H9 (cell line): ENCODE results near the gene HDGFL3. TPM values are rescaled to one million over a fixed set of nuclear protein-coding genes. Genes with fewer than 3 reads are reported as not detected.

Source experiments
- DNase-seq: peaks from one replicate; pipeline ENCODE4 v3.0.0-alpha.2; 2017
- H2AFZ ChIP-seq: one replicate; pipeline ENCODE4 v1.6.1; 2013; ENCODE audit warnings: mild to moderate bottlenecking, low read length, control low read depth, moderate library complexity
- H2AK5ac ChIP-seq: 2 replicates; pipeline ENCODE4 v1.6.1; 2013; ENCODE audit warnings: low read length, control low read depth, mixed read lengths; ENCODE audit not compliant: insufficient read length
- H2BK120ac ChIP-seq: one replicate; pipeline ENCODE4 v1.6.1; 2013; ENCODE audit warnings: low read depth, mild to moderate bottlenecking, low read length, control low read depth, inconsistent platforms; ENCODE audit not compliant: poor library complexity, severe bottlenecking
- H2BK12ac ChIP-seq: 2 replicates; pipeline ENCODE4 v1.6.1; 2013; ENCODE audit warnings: low read length, control low read depth, mixed read lengths, low read depth; ENCODE audit not compliant: insufficient read length
- H2BK15ac ChIP-seq: 2 replicates; pipeline ENCODE4 v1.6.1; 2013; ENCODE audit warnings: low read depth, low read length, control low read depth
- H2BK20ac ChIP-seq: one replicate; pipeline ENCODE4 v1.6.1; 2013; ENCODE audit warnings: low read depth, mild to moderate bottlenecking, low read length, control low read depth, inconsistent platforms; ENCODE audit not compliant: poor library complexity, severe bottlenecking
- H2BK5ac ChIP-seq: 2 replicates; pipeline ENCODE4 v1.6.1; 2013; ENCODE audit warnings: low read length, control low read depth, mixed read lengths; ENCODE audit not compliant: insufficient read length
- H3K14ac ChIP-seq: 2 replicates; pipeline ENCODE4 v1.6.1; 2013; ENCODE audit warnings: low read length, control low read depth; ENCODE audit not compliant: insufficient read depth
- H3K18ac ChIP-seq: 2 replicates; pipeline ENCODE4 v1.6.1; 2013; ENCODE audit warnings: low read depth, mild to moderate bottlenecking, mixed read lengths, low read length, control low read depth; ENCODE audit not compliant: insufficient read length
- H3K23ac ChIP-seq: 2 replicates; pipeline ENCODE4 v1.6.1; 2013; ENCODE audit warnings: low read length, control low read depth, mixed read lengths, low read depth; ENCODE audit not compliant: insufficient read length
- H3K23me2 ChIP-seq: 2 replicates; pipeline ENCODE4 v1.6.1; 2013; ENCODE audit warnings: low read depth, mild to moderate bottlenecking, mixed read lengths, low read length, control low read depth; ENCODE audit not compliant: insufficient read length, poor library complexity, severe bottlenecking
- H3K27ac ChIP-seq: 2 replicates; pipeline ENCODE4 v1.5.1; 2013; ENCODE audit warnings: low read length, control low read depth, mixed read lengths, low read depth; ENCODE audit not compliant: insufficient read length
- H3K27me3 ChIP-seq: 2 replicates; pipeline ENCODE4 v1.6.1; 2013; ENCODE audit warnings: low read length, control low read depth, inconsistent platforms; ENCODE audit not compliant: insufficient read depth
- H3K4ac ChIP-seq: 2 replicates; pipeline ENCODE4 v1.6.1; 2013; ENCODE audit warnings: low read depth, mild to moderate bottlenecking, control low read depth, inconsistent platforms, low read length, moderate library complexity
- H3K4me1 ChIP-seq: 2 replicates; pipeline ENCODE4 v1.6.1; 2013; ENCODE audit warnings: low read length, control low read depth, inconsistent platforms; ENCODE audit not compliant: insufficient read depth
- H3K4me2 ChIP-seq: 2 replicates; pipeline ENCODE4 v1.6.1; 2013; ENCODE audit warnings: low read length, control low read depth, mixed read lengths; ENCODE audit not compliant: insufficient read length, insufficient read depth
- H3K56ac ChIP-seq: 2 replicates; pipeline ENCODE4 v1.6.1; 2013; ENCODE audit warnings: low read depth, mild to moderate bottlenecking, mixed read lengths, low read length, control low read depth; ENCODE audit not compliant: insufficient read length
- H3K79me1 ChIP-seq: 2 replicates; pipeline ENCODE4 v1.6.1; 2013; ENCODE audit warnings: low read depth, mild to moderate bottlenecking, moderate library complexity, low read length, control low read depth, inconsistent platforms; ENCODE audit not compliant: insufficient read depth, poor library complexity, severe bottlenecking
- H3K79me2 ChIP-seq: 2 replicates; pipeline ENCODE4 v1.6.1; 2013; ENCODE audit warnings: low read length, control low read depth, inconsistent platforms; ENCODE audit not compliant: insufficient read depth
- H3K9ac ChIP-seq: 2 replicates; pipeline ENCODE4 v1.6.1; 2013; ENCODE audit warnings: low read length, control low read depth, mixed read lengths; ENCODE audit not compliant: insufficient read length; ENCODE audit errors: extremely low read depth
- H3K9me3 ChIP-seq: one replicate; pipeline ENCODE4 v1.6.1; 2013; ENCODE audit warnings: low read depth, low read length, inconsistent platforms; ENCODE audit not compliant: control insufficient read depth
- H3T11ph ChIP-seq: one replicate; pipeline ENCODE4 v1.6.1; 2013; ENCODE audit warnings: mild to moderate bottlenecking, low read length, control low read depth, inconsistent platforms
- H4K20me1 ChIP-seq: one replicate; pipeline ENCODE4 v1.6.1; 2013; ENCODE audit not compliant: control insufficient read depth, insufficient read length, insufficient read depth
- H4K5ac ChIP-seq: 2 replicates; pipeline ENCODE4 v1.6.1; 2013; ENCODE audit warnings: low read depth, mild to moderate bottlenecking, mixed read lengths, low read length, control low read depth; ENCODE audit not compliant: insufficient read length
- H4K8ac ChIP-seq: replicated peaks from 2 replicates; pipeline ENCODE4 v1.6.1; 2013; ENCODE audit warnings: low read length, control low read depth, mixed read lengths, low read depth; ENCODE audit not compliant: insufficient read length
- H4K91ac ChIP-seq: 2 replicates; pipeline ENCODE4 v1.6.1; 2013; ENCODE audit warnings: low read depth, mild to moderate bottlenecking, moderate library complexity, mixed read lengths, low read length, control low read depth; ENCODE audit not compliant: insufficient read length
- H3K27ac Mint-ChIP-seq, 3 experiments: 2 replicates in 2 of 3; 3 replicates in 1 of 3; pipeline ENCODE4 v1.8.0; 2020 to 2021; ENCODE audit warnings: mixed read lengths in 3 of 3, mild to moderate bottlenecking in 1 of 3, moderate library complexity in 1 of 3
- H3K27me3 Mint-ChIP-seq: 2 replicates; pipeline ENCODE4 v1.8.0; 2021; ENCODE audit warnings: low read depth, mild to moderate bottlenecking, moderate library complexity, mixed read lengths
- H3K36me3 Mint-ChIP-seq, 3 experiments: 2 replicates in 2 of 3; 3 replicates in 1 of 3; pipeline ENCODE4 v1.8.0; 2020 to 2021; ENCODE audit warnings: low read depth in 3 of 3, mixed read lengths in 3 of 3; ENCODE audit not compliant: insufficient read depth in 1 of 3
- H3K4me1 Mint-ChIP-seq, 2 experiments: 2 replicates each; pipeline ENCODE4 v1.8.0; 2020; ENCODE audit warnings: mixed read lengths in 2 of 2
- H3K4me3 Mint-ChIP-seq, 2 experiments: 2 replicates in 1 of 2; 3 replicates in 1 of 2; pipeline ENCODE4 v1.8.0; 2020 to 2021; ENCODE audit warnings: mild to moderate bottlenecking in 2 of 2, mixed read lengths in 2 of 2, moderate library complexity in 1 of 2
- H3K9me3 Mint-ChIP-seq, 2 experiments: 2 replicates in 1 of 2; 3 replicates in 1 of 2; pipeline ENCODE4 v1.8.0; 2020; ENCODE audit warnings: mild to moderate bottlenecking in 2 of 2, mixed read lengths in 2 of 2, moderate library complexity in 1 of 2
- WGBS: extraction: QIAGEN DNeasy Blood & Tissue Kit; methylation state at CpG from one replicate; pipeline ENCODE4 v1.1.7; 2013; ENCODE audit warnings: missing lambda C conversion rate, low lambda C conversion rate, mixed read lengths; ENCODE audit not compliant: insufficient read length; ENCODE audit errors: extremely low coverage; 5-methylcytosine and 5-hydroxymethylcytosine counted together
- total RNA-seq: library from RNA; stranded (reverse); gene quantifications from 2 replicates; pipeline ENCODE4 v1.2.1, GENCODE V29; 2021
- TF ChIP-seq, protein P1 (sequence below): fragments of 200-600 bp; sonication (generic); conservative IDR thresholded peaks from 3 replicates; pipeline ENCODE4 v1.8.0; 2021; ENCODE audit warnings: antibody characterized with exemption, mild to moderate bottlenecking

Gene HDGFL3
- total RNA-seq, 1 experiment from 2014 or later: 120 TPM

- H3K27ac ChIP-seq: no peak overlapping the region
- H2BK20ac ChIP-seq: no peak overlapping the region
- H3K4ac ChIP-seq: no peak overlapping the region
- H3K18ac ChIP-seq: no peak overlapping the region
- no peak overlapping the region for H3K9ac ChIP-seq
- H4K20me1 ChIP-seq: no peaks in the 10 kb centered on the region
- H4K8ac ChIP-seq: no peak overlapping the region
- TF ChIP-seq, protein P1, sequence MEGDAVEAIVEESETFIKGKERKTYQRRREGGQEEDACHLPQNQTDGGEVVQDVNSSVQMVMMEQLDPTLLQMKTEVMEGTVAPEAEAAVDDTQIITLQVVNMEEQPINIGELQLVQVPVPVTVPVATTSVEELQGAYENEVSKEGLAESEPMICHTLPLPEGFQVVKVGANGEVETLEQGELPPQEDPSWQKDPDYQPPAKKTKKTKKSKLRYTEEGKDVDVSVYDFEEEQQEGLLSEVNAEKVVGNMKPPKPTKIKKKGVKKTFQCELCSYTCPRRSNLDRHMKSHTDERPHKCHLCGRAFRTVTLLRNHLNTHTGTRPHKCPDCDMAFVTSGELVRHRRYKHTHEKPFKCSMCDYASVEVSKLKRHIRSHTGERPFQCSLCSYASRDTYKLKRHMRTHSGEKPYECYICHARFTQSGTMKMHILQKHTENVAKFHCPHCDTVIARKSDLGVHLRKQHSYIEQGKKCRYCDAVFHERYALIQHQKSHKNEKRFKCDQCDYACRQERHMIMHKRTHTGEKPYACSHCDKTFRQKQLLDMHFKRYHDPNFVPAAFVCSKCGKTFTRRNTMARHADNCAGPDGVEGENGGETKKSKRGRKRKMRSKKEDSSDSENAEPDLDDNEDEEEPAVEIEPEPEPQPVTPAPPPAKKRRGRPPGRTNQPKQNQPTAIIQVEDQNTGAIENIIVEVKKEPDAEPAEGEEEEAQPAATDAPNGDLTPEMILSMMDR: no peak
- no peak overlapping the region for H2BK12ac ChIP-seq
- peak overlapping the region; percentile 52 to 72 for H3K4me3 Mint-ChIP-seq
- H2BK5ac ChIP-seq: no peak overlapping the region
- peaks cover 0 to 4% (median 0%) of the 10 kb centered on the region in 3 experiments; a peak in 3 of 7 replicates for H3K36me3 Mint-ChIP-seq
- H3K9me3 Mint-ChIP-seq: peaks cover 0 to 6% of the 10 kb centered on the region in 2 experiments; a peak in 3 of 5 replicates
- no peak overlapping the region for H2AFZ ChIP-seq
- H3K14ac ChIP-seq: no peak overlapping the region
- H3K23me2 ChIP-seq: peaks cover 2% of the 10 kb centered on the region
- WGBS: no CpG with 5 or more reads among the region's 21 CpGs
- H3K79me1 ChIP-seq: no peaks in the 10 kb centered on the region
- DNase-seq: no peak
- no peak overlapping the region for H3K27ac Mint-ChIP-seq
- no peak overlapping the region for H2AK5ac ChIP-seq
- H3K4me2 ChIP-seq: peak overlapping the region; percentile 34
- H2BK120ac ChIP-seq: no peak overlapping the region
- H3K4me1 Mint-ChIP-seq: peaks cover 5 to 18% of the 10 kb centered on the region in 2 experiments; a peak in 3 of 4 replicates
- no peak overlapping the region for H4K5ac ChIP-seq
- no peak overlapping the region for H3K23ac ChIP-seq
- H3K4me1 ChIP-seq: no peaks in the 10 kb centered on the region; the same call in 1 of the 2 replicates
- H3K9me3 ChIP-seq: no peaks in the 10 kb centered on the region
- no peaks in the 10 kb centered on the region for H3K79me2 ChIP-seq
- peaks cover 58% of the 10 kb centered on the region for H3K27me3 Mint-ChIP-seq
- peaks cover 6% of the 10 kb centered on the region; the same call in 1 of the 2 replicates for H3K27me3 ChIP-seq
- no peak overlapping the region for H4K91ac ChIP-seq
- H3K56ac ChIP-seq: no peak overlapping the region
- no peak overlapping the region for H3T11ph ChIP-seq
- H2BK15ac ChIP-seq: no peak overlapping the region
Observed at GRCh38 chr15:83108266-83109219, 99.1 kb downstream of the HDGFL3 start.
